Measurements from ENCODE around the gene YEATS2. TPM values are rescaled to one million over a fixed set of nuclear protein-coding genes. Genes with fewer than 3 reads are reported as not detected.

Gene YEATS2
- total RNA-seq, 1 experiment from 2014 or later = 34.5 TPM

DNA sequence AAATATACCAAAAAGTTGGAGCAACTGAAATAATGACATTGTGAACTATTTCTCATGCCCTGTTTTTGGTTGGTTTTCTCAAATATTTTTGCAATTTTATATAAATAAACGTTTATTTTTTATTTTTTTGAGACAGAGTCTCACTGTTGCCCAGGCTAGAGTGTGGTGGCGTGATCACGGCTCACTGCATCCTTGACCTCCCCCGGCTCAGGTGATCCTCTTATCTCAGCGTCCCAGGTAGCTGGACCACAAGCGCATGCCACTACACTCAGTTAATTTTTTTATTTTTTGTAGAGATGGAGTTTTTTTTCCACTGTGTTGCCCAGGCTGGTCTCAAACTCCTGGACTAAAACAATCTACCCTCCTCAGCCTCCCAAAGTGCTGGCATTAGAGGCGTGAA is 45.6 kb downstream of the YEATS2 start:
- Histone ChIP-seq H3K27me3 (replicated peaks; ENCODE audit: control insufficient read depth, insufficient read depth, low read length) (no peaks in the 10 kb centered on the region), H3K4me1 (peaks cover 22% of the 10 kb centered on the region), H3K4me3 (ENCODE audit: low read depth, low read length) (no peak overlapping the region), H3K9me3 (no peaks in the 10 kb centered on the region), H3K36me3 (ENCODE audit: control insufficient read depth, insufficient read depth, low read length) (no peaks in the 10 kb centered on the region; the same call in 1 of the 2 replicates)
- Mint-ChIP-seq H3K27ac (ENCODE audit: unreplicated experiment) (no peak overlapping the region), H3K4me1 (ENCODE audit: low read depth, unreplicated experiment) (peaks cover 25% of the 10 kb centered on the region), H3K4me3 (ENCODE audit: unreplicated experiment) (no peak overlapping the region), H3K27me3 (ENCODE audit: insufficient read depth, unreplicated experiment) (no peaks in the 10 kb centered on the region), H3K36me3 (ENCODE audit: insufficient read depth, unreplicated experiment) (peaks cover 58% of the 10 kb centered on the region), H3K9me3 (ENCODE audit: unreplicated experiment) (peaks cover 11% of the 10 kb centered on the region)
- no peak for DNase-seq
- ChIA-PET CTCF (no interaction called here), POLR2A (no interaction called here)
- no TSS peak for BruUV-seq (replicated peaks)
- TF ChIP-seq, protein P1, sequence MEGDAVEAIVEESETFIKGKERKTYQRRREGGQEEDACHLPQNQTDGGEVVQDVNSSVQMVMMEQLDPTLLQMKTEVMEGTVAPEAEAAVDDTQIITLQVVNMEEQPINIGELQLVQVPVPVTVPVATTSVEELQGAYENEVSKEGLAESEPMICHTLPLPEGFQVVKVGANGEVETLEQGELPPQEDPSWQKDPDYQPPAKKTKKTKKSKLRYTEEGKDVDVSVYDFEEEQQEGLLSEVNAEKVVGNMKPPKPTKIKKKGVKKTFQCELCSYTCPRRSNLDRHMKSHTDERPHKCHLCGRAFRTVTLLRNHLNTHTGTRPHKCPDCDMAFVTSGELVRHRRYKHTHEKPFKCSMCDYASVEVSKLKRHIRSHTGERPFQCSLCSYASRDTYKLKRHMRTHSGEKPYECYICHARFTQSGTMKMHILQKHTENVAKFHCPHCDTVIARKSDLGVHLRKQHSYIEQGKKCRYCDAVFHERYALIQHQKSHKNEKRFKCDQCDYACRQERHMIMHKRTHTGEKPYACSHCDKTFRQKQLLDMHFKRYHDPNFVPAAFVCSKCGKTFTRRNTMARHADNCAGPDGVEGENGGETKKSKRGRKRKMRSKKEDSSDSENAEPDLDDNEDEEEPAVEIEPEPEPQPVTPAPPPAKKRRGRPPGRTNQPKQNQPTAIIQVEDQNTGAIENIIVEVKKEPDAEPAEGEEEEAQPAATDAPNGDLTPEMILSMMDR (IDR thresholded peaks at IDR 0.05; ENCODE audit: insufficient read depth in 1 of 2, low read depth in 1 of 2, low read length in 1 of 2, severe bottlenecking in 1 of 2, unreplicated experiment in 1 of 2) = no peak
- intact Hi-C loops (cut with micrococcal nuclease; ENCODE audit: unreplicated experiment) = no loop called here

DNA sequence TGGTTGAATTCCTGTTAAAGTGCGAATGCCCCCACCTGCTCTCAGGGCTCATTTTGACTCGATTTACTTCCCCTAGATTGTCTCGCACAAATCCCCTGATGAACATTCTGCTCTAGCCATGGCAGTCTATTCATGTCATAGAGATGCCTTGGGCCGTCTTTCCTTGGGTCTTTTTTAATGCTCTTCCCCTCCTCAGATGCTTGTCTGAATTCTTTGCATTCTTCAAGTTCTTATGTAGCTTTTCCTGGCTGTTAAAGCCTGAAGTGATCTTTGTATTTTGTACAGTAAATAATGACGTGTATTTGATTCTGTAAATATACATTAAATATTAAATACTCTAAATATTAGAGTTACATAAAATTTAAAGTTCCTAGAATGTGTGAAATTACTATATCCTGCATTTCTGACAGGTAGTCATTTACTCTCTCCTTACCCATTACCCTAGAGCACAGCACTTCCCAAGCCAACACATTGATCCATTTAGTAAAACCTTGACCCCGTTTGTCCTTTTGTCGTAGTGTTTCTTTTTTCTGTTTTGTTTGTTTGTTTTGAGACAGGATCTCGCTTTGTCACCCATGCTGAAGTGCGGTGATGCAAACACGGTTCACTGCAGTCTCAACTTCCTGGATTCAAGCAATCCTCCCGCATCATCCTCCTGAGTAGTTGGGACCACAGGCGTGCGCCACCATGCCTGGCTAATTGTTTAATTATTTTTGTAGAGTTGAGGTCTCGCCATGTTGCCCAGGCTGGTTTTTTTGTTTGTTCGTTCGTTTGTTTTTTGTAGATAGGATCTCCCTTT is 47.9 kb downstream of the YEATS2 start:
- intact Hi-C loops (cut with micrococcal nuclease; ENCODE audit: unreplicated experiment) = no loop called here
- TF ChIP-seq, protein P1 (IDR thresholded peaks at IDR 0.05; ENCODE audit: insufficient read depth in 1 of 2, low read depth in 1 of 2, low read length in 1 of 2, severe bottlenecking in 1 of 2, unreplicated experiment in 1 of 2) = no peak
- Mint-ChIP-seq H3K9me3 (ENCODE audit: unreplicated experiment) (peaks cover 11% of the 10 kb centered on the region), H3K4me3 (ENCODE audit: unreplicated experiment) (peak overlapping the region; percentile 12), H3K36me3 (ENCODE audit: insufficient read depth, unreplicated experiment) (peaks cover 70% of the 10 kb centered on the region), H3K27ac (ENCODE audit: unreplicated experiment) (peak overlapping the region; percentile 79), H3K27me3 (ENCODE audit: insufficient read depth, unreplicated experiment) (no peaks in the 10 kb centered on the region), H3K4me1 (ENCODE audit: low read depth, unreplicated experiment) (peaks cover 25% of the 10 kb centered on the region)
- no TSS peak for BruUV-seq (replicated peaks)
- ChIA-PET CTCF (no interaction called here), POLR2A (no interaction called here)
- Histone ChIP-seq H3K27me3 (replicated peaks; ENCODE audit: control insufficient read depth, insufficient read depth, low read length) (no peaks in the 10 kb centered on the region), H3K36me3 (ENCODE audit: control insufficient read depth, insufficient read depth, low read length) (peaks cover 2% of the 10 kb centered on the region), H3K9me3 (no peaks in the 10 kb centered on the region), H3K4me1 (peaks cover 22% of the 10 kb centered on the region), H3K4me3 (ENCODE audit: low read depth, low read length) (no peak overlapping the region)
- peak in 1 of 2 experiments; percentile 13 for DNase-seq

DNA sequence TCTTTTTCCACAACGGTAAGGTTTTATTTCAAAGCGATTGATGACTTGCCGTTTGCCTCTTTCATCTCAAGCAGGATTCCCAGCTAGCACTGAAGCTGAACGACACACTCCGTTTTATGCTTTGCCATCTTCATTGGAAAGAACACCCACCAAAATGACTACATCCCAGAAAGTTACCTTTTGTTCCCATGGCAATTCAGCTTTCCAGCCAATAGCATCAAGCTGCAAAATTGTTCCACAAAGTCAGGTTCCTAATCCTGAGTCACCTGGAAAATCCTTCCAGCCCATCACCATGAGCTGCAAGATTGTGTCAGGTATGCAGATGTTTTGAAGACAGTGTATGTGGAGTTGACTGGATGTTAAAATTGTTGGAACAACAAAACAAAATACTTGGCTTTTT is 56.5 kb downstream of the YEATS2 start:
- no peak overlapping the region for H3K4me3 Mint-ChIP-seq (ENCODE audit: unreplicated experiment)

More for the DNA sequence above, 56.5 kb downstream of the YEATS2 start:
- no TSS peak for BruUV-seq (replicated peaks)
- H3K4me3 ChIP-seq (ENCODE audit: low read depth, low read length) = no peak overlapping the region
- TF ChIP-seq, protein P1 (IDR thresholded peaks at IDR 0.05; ENCODE audit: insufficient read depth in 1 of 2, low read depth in 1 of 2, low read length in 1 of 2, severe bottlenecking in 1 of 2, unreplicated experiment in 1 of 2) = no peak
- Mint-ChIP-seq H3K27ac (ENCODE audit: unreplicated experiment) (no peak overlapping the region), H3K36me3 (ENCODE audit: insufficient read depth, unreplicated experiment) (peaks cover 57% of the 10 kb centered on the region), H3K9me3 (ENCODE audit: unreplicated experiment) (no peaks in the 10 kb centered on the region), H3K27me3 (ENCODE audit: insufficient read depth, unreplicated experiment) (no peaks in the 10 kb centered on the region), H3K4me1 (ENCODE audit: low read depth, unreplicated experiment) (no peaks in the 10 kb centered on the region)
- intact Hi-C loops (cut with micrococcal nuclease; ENCODE audit: unreplicated experiment) = no loop called here
- ChIA-PET POLR2A (no interaction called here), CTCF (no interaction called here)
- no peak for DNase-seq
- H3K4me1 ChIP-seq = no peaks in the 10 kb centered on the region
- H3K36me3 ChIP-seq (ENCODE audit: control insufficient read depth, insufficient read depth, low read length) = no peaks in the 10 kb centered on the region
- H3K9me3 ChIP-seq = no peaks in the 10 kb centered on the region
- no peaks in the 10 kb centered on the region for H3K27me3 ChIP-seq (replicated peaks; ENCODE audit: control insufficient read depth, insufficient read depth, low read length)

All from Caco-2 (cell line).